Middle frontal gyrus (tissue), 1 donor: ENCODE data around the gene SMAP1.

Source experiments
- DNase-seq: peaks from one replicate; pipeline ENCODE4 v3.0.0-alpha.2; 2015; ENCODE audit warnings: low spot score; ENCODE audit errors: extremely low spot score

SMAP1 gene

DNA sequence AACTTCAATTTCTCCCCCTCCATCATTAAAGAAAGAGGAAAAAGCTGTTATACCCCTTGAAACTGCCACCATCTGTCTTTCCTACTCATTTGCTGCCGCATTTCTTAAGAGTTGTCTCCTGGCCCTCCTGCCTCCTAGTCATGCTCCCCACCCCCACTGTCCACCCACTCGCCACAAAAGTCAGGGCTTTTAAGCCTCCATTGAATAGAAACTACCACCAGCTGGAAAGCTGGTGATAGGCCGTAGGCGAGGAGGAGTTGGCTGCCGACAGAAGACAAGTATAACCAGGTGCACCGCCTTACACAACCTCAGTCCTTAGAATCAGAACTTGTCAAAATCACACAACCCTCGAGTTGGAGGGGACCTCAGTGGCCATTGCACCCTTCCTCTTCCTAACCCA lies 221.6 kb downstream of the SMAP1 start:
- DNase-seq, result no peak

DNA sequence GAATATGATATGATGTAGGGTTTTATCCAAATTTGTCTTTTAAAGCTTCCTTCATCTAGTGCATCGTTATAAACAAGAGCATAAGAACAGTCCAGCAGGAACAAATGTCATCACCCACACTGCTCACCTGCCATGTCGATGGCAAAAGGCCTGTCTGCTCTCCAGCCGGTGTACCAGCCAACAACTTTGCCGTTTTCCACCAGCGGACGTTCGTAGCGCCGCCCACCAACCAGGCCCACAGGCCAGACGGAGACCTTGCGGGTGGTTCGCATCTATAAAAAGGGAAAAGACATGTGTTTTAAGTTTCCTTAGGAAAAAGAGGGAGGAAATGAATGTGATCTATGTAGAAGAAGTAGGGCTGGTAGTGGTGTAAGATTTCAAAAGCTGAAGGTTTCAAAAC lies 226.3 kb downstream of the SMAP1 start:
- DNase-seq, result no peak

DNA sequence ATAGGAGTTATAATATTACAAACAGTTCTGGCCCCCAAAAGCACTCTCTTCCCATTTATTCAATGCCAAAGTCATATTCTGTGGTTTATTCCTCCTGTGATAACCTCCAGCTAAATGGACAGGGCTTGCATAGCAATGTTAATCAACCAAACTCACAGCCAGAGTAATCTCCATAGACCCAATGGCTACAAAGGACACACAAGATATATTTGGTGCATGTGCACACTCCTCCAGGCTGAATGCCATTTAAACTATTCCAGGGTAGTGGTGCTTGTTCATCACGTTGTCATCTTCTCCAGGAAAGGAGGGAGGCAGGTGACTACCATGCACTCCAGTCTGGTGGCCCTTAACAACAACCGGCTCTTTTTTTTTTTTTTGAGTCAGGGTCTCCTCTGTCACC lies 232.4 kb downstream of the SMAP1 start:
- no peak for DNase-seq

DNA sequence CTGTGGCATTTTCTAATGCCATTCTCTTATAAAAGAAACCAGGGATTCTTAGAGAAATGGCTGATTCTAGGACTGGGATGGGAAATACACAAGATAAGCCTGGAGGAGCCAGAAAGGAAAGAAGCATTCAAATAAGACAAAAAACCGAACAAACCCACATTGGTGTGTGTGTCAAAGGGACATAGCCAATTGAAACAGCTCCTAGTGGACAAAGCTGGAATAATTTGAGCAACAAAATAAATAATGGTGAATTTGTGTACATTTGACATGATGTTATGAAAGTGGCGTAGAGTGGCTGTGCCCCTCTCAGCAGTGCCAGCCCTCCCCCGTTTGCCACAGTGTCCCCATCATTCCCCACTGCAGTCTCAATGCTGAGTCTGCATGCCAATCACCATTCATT lies 233.6 kb downstream of the SMAP1 start:
- DNase-seq, result no peak

DNA sequence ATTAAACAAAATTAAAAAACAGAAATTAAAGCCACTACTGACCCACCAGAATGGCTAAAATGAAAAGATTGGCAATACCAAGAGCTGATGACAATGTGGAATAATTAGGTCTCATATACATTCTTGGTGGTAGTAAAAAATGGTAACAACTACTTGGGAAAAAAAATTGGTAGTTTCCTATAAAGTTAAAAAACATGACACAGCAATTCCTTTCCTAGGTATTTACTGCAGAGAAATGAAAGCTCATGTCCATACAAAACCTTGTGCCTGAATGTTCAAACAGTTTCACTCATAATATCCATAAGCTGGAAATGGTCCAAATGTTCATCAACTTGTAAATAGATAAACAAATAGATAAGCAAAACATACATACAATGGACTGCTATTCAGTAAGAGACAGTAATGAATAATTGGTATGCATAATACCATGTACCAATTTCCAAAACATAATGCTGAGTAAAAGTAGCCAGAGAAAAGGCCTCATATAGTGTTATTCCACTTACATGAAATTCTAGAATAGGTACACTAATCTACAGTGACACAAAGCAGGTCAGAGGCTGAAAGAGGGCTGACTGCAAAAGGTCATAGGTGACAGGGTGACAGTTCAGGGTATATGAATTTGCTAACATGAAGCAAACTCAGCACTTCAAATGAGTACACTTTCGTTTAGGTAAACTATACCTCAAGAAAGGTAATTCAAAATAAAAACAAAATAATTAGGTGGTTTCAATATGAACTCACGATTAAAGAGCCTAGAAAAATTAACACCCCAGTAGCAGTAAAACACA lies 236.2 kb downstream of the SMAP1 start:
- no peak for DNase-seq

DNA sequence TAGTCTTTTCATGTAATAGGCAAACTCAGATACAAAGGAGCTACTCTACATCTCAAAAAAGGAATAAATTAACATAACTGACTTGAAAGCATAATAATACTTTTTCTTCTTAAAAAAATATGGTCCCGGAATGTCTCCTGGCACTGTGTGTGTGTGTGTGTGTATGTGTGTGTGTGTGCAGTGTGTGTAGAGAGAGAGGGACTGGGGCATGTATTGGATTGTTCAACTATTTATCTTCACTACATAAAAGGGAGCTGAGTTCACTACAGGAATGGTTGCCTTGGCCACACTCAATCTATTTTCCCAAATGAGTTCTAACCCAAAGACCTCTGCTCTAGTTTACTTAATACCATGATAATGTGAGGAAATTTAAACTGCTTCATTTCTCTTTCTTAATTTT lies 238.1 kb downstream of the SMAP1 start:
- no peak for DNase-seq
